ENCODE data around the gene COPB1.
"Not testable (repeated sequence)": the region's sequence is repeated elsewhere in the genome, so short reads cannot be mapped to it uniquely, and the experiment has no call there.

GRCh38 chr11:14535166-14535565, 35.6 kb upstream of the COPB1 start:
- TF ChIP-seq CTCF (IDR thresholded peaks at IDR 0.05; ENCODE audit: borderline replicate concordance, extremely low read depth, low read length, poor library complexity, severe bottlenecking); EZH2 (IDR thresholded peaks at IDR 0.05; ENCODE audit: borderline replicate concordance, low read depth, low read length, severe bottlenecking): not testable (repeated sequence)

Data from DND-41 (cell line).